OCI-LY7 (cell line): ENCODE results near the gene CIB2.
A peak's percentile ranks its signal among the peaks of the same experiment; 100 is the strongest.

ENCODE experiments used
- CTCF ChIP-seq: fragments of 200-600 bp; sonication (generic); conservative IDR thresholded peaks from 2 replicates; pipeline ENCODE4 v1.5.1; 2014; ENCODE audit warnings: mild to moderate bottlenecking, antibody characterized with exemption, low read length, moderate library complexity, mixed read lengths
- EZH2phosphoT487 ChIP-seq: fragments of 200-600 bp; sonication (generic); IDR thresholded peaks from 2 replicates; pipeline ENCODE4 v1.6.1; 2018; ENCODE audit warnings: low read depth, borderline replicate concordance, mild to moderate bottlenecking, mixed run types, antibody characterized with exemption, low read length, moderate library complexity, mixed read lengths

- TF ChIP-seq CTCF (peak; percentile 84), EZH2phosphoT487 (no peak)
These were observed 46.2 kb upstream of the CIB2 start for GRCh38 chr15:78177447-78177873.
